Stimulated activated naive B cell treated with anti-CD40 and anti-IgM and Interleukin-4, amounts not matched to agents 10 μg/mL and 1 μg/mL and 100 μg/mL, for 72 hours (primary cell): ENCODE data around the gene TFEB.

Source experiments
- ATAC-seq, 2 donors: fragments of 150-1000 bp; cut with Tn5 transposase; replicated peaks; 2 replicates each; pipeline ENCODE4 v1.10.0; 2021; ENCODE audit warnings: moderate library complexity in 1 of 2
- DNase-seq: peaks from one replicate; pipeline ENCODE4 v3.0.0; 2021
- H3K27ac Mint-ChIP-seq: one replicate; pipeline ENCODE4 v1.8.0; 2022; ENCODE audit warnings: mild to moderate bottlenecking, mixed read lengths
- H3K27me3 Mint-ChIP-seq, 2 donors: one replicate each; pipeline ENCODE4 v1.8.0; 2022; ENCODE audit warnings: mixed read lengths in 2 of 2
- H3K36me3 Mint-ChIP-seq, 2 donors: one replicate each; pipeline ENCODE4 v1.8.0; 2022; ENCODE audit warnings: mixed read lengths in 2 of 2, mild to moderate bottlenecking in 1 of 2
- H3K4me1 Mint-ChIP-seq, 2 donors: one replicate each; pipeline ENCODE4 v1.8.0; 2022; ENCODE audit warnings: mixed read lengths in 2 of 2, mild to moderate bottlenecking in 1 of 2
- H3K4me3 Mint-ChIP-seq, 2 donors: one replicate each; pipeline ENCODE4 v1.8.0; 2022; ENCODE audit warnings: mild to moderate bottlenecking in 2 of 2, mixed read lengths in 2 of 2, moderate library complexity in 1 of 2
- H3K9me3 Mint-ChIP-seq, 2 donors: one replicate each; pipeline ENCODE4 v1.8.0; 2022; ENCODE audit warnings: mixed read lengths in 2 of 2, mild to moderate bottlenecking in 1 of 2

Gene TFEB

GRCh38 chr6:41674231-41675000 is 61.0 kb downstream of the TFEB start:
- peaks cover 0 to 3% of the 10 kb centered on the region in 2 donors for H3K4me1 Mint-ChIP-seq
- H3K4me3 Mint-ChIP-seq: no peak overlapping the region
- peaks cover 34 to 40% of the 10 kb centered on the region in 2 donors for H3K27me3 Mint-ChIP-seq
- no peak overlapping the region for H3K27ac Mint-ChIP-seq
- DNase-seq (no peak), ATAC-seq (no peak)
- no peaks in the 10 kb centered on the region for H3K36me3 Mint-ChIP-seq
- no peaks in the 10 kb centered on the region for H3K9me3 Mint-ChIP-seq

GRCh38 chr6:41673704-41674000 is 61.8 kb downstream of the TFEB start:
- H3K4me1 Mint-ChIP-seq: peaks cover 0 to 1% of the 10 kb centered on the region in 2 donors
- DNase-seq: no peak
- H3K27me3 Mint-ChIP-seq: peaks cover 34 to 40% of the 10 kb centered on the region in 2 donors

DNA sequence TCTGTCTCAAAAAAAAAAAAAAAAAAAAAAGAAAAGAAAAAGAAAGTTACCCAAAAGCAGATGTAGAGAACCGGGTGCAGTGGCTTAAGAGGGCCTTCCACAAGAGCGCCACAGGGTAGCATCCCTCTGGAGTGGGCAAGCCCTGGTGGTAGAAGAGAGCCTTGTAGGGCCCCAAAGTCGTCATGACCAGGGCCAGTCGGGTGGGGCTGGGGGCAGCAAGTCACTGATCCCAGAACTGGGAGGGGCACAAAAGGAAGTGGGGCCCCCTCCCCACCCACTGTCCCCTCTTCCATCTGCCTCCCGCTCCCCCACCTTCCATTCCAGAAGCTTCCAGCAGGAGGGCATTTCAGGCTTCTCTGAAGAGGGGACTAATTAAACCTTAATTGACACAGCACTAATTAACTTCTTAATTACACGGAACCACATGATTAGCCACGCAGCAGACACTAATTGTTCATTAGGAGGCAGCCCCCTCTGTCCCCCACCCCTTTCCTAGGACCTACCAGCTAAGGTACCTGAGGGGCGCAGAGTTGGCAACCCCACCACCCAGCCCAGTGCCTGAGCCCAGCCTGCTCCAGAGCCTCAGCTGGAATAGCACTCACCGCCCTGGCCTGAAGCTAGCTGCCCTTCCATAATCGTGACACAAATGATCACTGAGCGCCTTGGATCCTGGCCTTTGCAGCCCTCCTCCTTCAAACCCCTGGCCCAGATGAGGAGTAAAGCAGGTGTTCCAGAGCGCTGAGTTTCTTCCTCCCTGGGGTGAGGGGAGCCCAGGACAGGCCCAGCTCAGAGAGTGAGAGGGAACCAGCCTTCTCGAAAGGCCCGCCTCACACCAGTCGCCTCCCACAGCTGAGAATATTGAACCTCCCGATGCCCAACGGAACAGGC is 62.3 kb downstream of the TFEB start:
- DNase-seq: no peak
- ATAC-seq: no peak
- Mint-ChIP-seq H3K4me3 (no peak overlapping the region), H3K36me3 (no peaks in the 10 kb centered on the region), H3K27me3 (peaks cover 34 to 40% of the 10 kb centered on the region in 2 donors), H3K9me3 (no peaks in the 10 kb centered on the region), H3K27ac (no peak overlapping the region), H3K4me1 (peaks cover 0 to 2% of the 10 kb centered on the region in 2 donors)

More at GRCh38 chr6:41673704-41674000, 61.8 kb downstream of the TFEB start:
- H3K4me3 Mint-ChIP-seq: no peak overlapping the region
- H3K27ac Mint-ChIP-seq: no peak overlapping the region
- no peak for ATAC-seq
- no peaks in the 10 kb centered on the region for H3K36me3 Mint-ChIP-seq
- no peaks in the 10 kb centered on the region for H3K9me3 Mint-ChIP-seq

DNA sequence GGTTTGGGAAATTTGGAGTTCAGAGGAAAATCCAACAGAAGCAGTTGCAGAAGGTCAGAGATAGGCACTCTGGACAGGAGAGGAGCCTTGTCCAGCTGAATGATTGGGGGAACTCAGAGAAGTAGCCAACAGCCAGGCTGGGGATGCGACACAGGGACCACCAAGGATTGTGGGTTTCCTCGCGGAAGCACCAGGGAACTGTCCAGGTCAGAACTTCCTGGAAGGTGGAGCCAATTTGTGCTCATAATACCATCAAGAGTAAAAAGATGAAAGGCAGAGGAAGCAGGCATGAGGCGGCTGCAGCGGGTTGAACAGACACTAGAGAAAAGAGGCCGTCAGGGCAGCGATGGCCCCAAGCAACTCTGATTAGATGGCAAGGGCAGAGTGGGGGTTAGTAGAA is 63.4 kb downstream of the TFEB start:
- H3K9me3 Mint-ChIP-seq: no peaks in the 10 kb centered on the region
- H3K36me3 Mint-ChIP-seq: no peaks in the 10 kb centered on the region
- DNase-seq (no peak), ATAC-seq (no peak)
- H3K27ac Mint-ChIP-seq: no peak overlapping the region
- H3K27me3 Mint-ChIP-seq: peaks cover 32 to 40% of the 10 kb centered on the region in 2 donors
- no peak overlapping the region for H3K4me3 Mint-ChIP-seq
- peaks cover 3 to 9% of the 10 kb centered on the region in 2 donors for H3K4me1 Mint-ChIP-seq

GRCh38 chr6:41671376-41671775 is 64.0 kb downstream of the TFEB start:
- peaks cover 4 to 11% of the 10 kb centered on the region in 2 donors for H3K4me1 Mint-ChIP-seq
- H3K36me3 Mint-ChIP-seq: no peaks in the 10 kb centered on the region
- H3K4me3 Mint-ChIP-seq: no peak overlapping the region
- H3K27ac Mint-ChIP-seq: no peak overlapping the region
- ATAC-seq (no peak), DNase-seq (no peak)
- peaks cover 30 to 40% of the 10 kb centered on the region in 2 donors for H3K27me3 Mint-ChIP-seq
- no peaks in the 10 kb centered on the region for H3K9me3 Mint-ChIP-seq

GRCh38 chr6:41670703-41671360 is 64.6 kb downstream of the TFEB start:
- H3K36me3 Mint-ChIP-seq: no peaks in the 10 kb centered on the region
- ATAC-seq (no peak), DNase-seq (no peak)
- no peak overlapping the region for H3K4me3 Mint-ChIP-seq
- peaks cover 4 to 11% of the 10 kb centered on the region in 2 donors for H3K4me1 Mint-ChIP-seq
- peaks cover 29 to 40% of the 10 kb centered on the region in 2 donors for H3K27me3 Mint-ChIP-seq
- H3K27ac Mint-ChIP-seq: no peak overlapping the region
- no peaks in the 10 kb centered on the region for H3K9me3 Mint-ChIP-seq

DNA sequence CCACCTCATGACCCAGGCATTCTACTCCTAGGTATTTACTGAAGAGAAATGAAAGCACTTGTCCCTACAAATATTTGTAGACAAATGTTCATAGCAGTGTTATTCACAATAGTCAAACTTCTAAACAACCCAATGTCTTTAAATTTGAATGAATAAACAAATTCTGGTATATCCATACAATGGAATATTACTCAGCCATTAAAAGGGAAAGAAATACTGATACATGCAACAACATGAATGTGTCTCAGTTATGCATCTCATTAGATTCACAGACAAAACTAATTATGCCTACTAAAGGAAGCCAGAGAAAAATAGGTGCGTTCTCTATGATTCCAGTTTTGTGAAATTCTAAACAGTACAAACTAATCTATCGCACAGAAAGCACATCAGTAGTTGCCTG is 66.4 kb downstream of the TFEB start:
- no peak overlapping the region for H3K4me3 Mint-ChIP-seq
- H3K36me3 Mint-ChIP-seq: no peaks in the 10 kb centered on the region
- peaks cover 4 to 11% of the 10 kb centered on the region in 2 donors for H3K4me1 Mint-ChIP-seq
- peaks cover 19 to 38% of the 10 kb centered on the region in 2 donors for H3K27me3 Mint-ChIP-seq
- no peak for DNase-seq
- no peak overlapping the region for H3K27ac Mint-ChIP-seq
- ATAC-seq: no peak
- H3K9me3 Mint-ChIP-seq: no peaks in the 10 kb centered on the region

GRCh38 chr6:41667195-41667594 is 68.2 kb downstream of the TFEB start:
- Mint-ChIP-seq H3K9me3 (no peaks in the 10 kb centered on the region), H3K36me3 (no peaks in the 10 kb centered on the region), H3K4me3 (no peak overlapping the region), H3K27ac (no peak overlapping the region), H3K27me3 (peaks cover 20 to 45% of the 10 kb centered on the region in 2 donors), H3K4me1 (peaks cover 4 to 11% of the 10 kb centered on the region in 2 donors)
- no peak for ATAC-seq
- no peak for DNase-seq

DNA sequence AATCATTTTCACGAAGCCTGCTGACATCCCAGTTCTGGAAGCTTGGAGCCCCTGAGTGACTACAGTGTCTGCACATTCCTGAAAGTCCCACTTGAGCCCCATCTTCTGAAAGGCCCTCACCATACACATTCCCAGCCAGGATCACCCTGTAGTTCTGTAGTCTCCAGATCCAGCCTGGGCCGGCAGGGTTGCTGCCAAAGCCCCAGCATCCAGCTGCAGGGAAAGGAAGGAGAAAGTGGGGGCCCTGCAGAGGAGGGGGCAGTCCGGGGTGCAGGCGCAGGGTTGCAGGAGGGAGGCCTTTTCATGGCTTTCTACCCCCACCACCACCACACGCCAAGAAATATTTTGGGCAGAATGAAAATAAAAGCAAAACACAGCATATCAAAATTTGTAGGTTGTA is 71.1 kb downstream of the TFEB start:
- H3K4me1 Mint-ChIP-seq: peaks cover 4 to 11% of the 10 kb centered on the region in 2 donors
- H3K4me3 Mint-ChIP-seq: no peak overlapping the region
- no peak overlapping the region for H3K27ac Mint-ChIP-seq
- H3K9me3 Mint-ChIP-seq: no peaks in the 10 kb centered on the region
- no peak for ATAC-seq
- peaks cover 17 to 33% of the 10 kb centered on the region in 2 donors for H3K27me3 Mint-ChIP-seq
- DNase-seq: no peak
- no peaks in the 10 kb centered on the region for H3K36me3 Mint-ChIP-seq

DNA sequence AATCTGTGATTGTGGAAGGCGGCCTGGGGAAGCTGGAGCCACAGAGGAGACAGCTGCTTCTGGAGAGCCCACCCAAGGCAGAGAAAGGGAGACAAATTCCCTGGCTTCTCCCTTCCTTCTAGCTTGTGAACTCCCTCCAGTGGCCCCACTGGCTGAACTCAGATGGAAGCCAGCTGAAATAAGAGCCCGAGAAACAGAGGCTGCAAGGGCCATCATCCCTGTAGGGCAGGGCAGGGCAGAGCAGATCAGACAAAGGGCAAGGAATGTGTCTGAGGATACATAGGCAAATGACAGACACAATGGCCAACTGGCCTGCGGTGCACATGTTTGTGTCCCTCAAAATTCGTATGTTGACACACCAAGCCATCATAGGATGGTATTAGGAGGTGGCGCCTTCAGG is 71.8 kb downstream of the TFEB start:
- Mint-ChIP-seq H3K4me1 (peaks cover 4 to 11% of the 10 kb centered on the region in 2 donors), H3K36me3 (no peaks in the 10 kb centered on the region), H3K4me3 (no peak overlapping the region), H3K9me3 (no peaks in the 10 kb centered on the region), H3K27me3 (peaks cover 22 to 39% of the 10 kb centered on the region in 2 donors), H3K27ac (no peak overlapping the region)
- no peak for DNase-seq
- ATAC-seq: no peak

- DNase-seq (no peak), ATAC-seq (no peak)
- H3K27me3 Mint-ChIP-seq: peaks cover 41 to 70% of the 10 kb centered on the region in 2 donors
- H3K36me3 Mint-ChIP-seq: no peaks in the 10 kb centered on the region
- H3K9me3 Mint-ChIP-seq: no peaks in the 10 kb centered on the region
- no peak overlapping the region for H3K27ac Mint-ChIP-seq
- H3K4me1 Mint-ChIP-seq: peaks cover 0 to 1% of the 10 kb centered on the region in 2 donors
- H3K4me3 Mint-ChIP-seq: no peak overlapping the region
Measured at GRCh38 chr6:41659935-41660334, 75.5 kb downstream of the TFEB start.

GRCh38 chr6:41658636-41659035 is 76.8 kb downstream of the TFEB start:
- ATAC-seq (no peak), DNase-seq (no peak)
- Mint-ChIP-seq H3K27me3 (peaks cover 41 to 67% of the 10 kb centered on the region in 2 donors), H3K36me3 (no peaks in the 10 kb centered on the region), H3K4me1 (peaks cover 0 to 1% of the 10 kb centered on the region in 2 donors), H3K4me3 (no peak overlapping the region), H3K9me3 (no peaks in the 10 kb centered on the region), H3K27ac (no peak overlapping the region)

DNA sequence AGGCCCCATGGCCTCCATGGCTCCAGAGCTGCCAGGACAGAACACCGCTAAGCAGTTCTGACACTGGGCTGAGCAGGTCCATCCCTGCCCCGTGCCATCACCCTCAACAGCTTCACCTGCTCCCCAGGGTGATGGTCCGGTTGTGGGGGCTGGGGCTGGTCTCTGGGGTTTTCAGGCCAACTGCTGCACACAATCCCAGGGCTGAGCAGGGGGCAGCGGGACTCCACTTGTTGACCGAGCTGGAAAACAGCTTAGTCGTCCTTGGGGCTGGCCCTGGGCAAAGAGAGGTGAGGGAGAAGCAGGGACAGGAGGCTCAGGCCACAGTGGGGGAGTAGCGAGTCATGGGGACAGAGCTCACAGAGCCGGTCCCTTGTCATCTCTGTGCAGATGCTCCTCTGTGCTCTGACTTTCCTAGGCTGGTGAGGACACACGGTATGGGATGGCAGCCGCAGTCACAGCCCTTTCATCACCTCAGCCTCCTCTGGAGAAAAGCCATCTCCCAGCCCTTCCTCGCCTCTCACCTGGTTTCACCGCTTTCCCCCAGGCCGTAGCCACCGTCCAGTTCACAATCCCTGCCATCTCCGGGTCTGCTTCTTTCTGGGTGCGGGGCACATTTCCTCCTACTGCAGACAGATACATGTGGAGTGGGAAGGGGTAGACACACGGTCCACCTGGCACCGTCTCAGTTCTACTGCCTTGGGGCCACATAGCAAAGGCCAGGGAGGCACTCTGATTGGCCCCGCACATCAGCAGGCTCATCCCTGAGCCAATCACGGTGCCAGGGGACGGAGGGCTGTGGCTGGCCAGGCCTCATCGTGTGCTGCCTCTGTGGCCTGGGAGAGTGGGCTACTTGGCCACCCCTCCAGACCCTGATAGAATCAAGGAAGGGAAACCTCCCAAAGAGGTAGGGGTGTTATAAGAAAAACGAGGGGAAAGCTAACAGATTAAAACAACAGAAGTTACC is 78.0 kb downstream of the TFEB start:
- Mint-ChIP-seq H3K9me3 (no peaks in the 10 kb centered on the region), H3K36me3 (no peaks in the 10 kb centered on the region), H3K27me3 (peaks cover 40 to 61% of the 10 kb centered on the region in 2 donors), H3K4me1 (peaks cover 0 to 1% of the 10 kb centered on the region in 2 donors), H3K4me3 (no peak overlapping the region), H3K27ac (no peak overlapping the region)
- DNase-seq (no peak), ATAC-seq (no peak)
